Measurements from ENCODE around the gene LGR4. TPM values are rescaled to one million over a fixed set of nuclear protein-coding genes. Genes with fewer than 3 reads are reported as not detected.

The LGR4 gene
- total and polyA plus RNA-seq, 2 of the 4 experiments (the other 2 are of a cell fraction) = 2.9 to 6.8 TPM

DNA sequence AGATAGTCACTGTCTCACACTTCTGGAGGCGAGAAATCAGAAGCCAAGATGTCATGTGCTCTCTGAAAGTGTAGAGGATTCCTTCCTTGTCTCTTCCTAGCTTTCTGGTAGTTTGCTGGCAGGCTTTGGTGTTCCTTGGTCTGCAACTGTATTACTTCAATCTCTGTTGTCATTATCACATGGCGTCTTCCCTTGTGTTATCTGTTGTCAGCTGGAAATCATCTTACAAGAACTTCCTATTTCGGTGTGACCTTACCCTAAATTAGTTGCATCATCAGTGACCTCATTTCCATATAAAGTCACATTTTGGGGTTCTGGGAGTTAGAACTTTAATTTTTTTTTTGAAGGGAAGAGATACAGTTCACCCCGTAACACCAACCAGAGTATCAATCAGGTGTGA lies 37.3 kb upstream of the LGR4 start:
- DNase-seq (no peak), ATAC-seq (ENCODE audit: low read depth) (no peak)
- Histone ChIP-seq H3K4ac (ENCODE audit: low read depth, low read length) (no peak overlapping the region), H4K91ac (ENCODE audit: insufficient read depth, low read depth, low read length) (no peak overlapping the region), H3K9me1 (ENCODE audit: insufficient read depth, low read length) (no peaks in the 10 kb centered on the region; the same call in 1 of the 2 replicates), H2BK15ac (ENCODE audit: low read depth, low read length) (no peak overlapping the region), H3K9me3 (ENCODE audit: control insufficient read depth, insufficient read depth, low read length) (0 out of 2 replicates have a peak, but pooled peaks cover 3% of the 10 kb centered on the region), H3K36me3 (ENCODE audit: control insufficient read depth, insufficient read depth, low read length) (no peaks in the 10 kb centered on the region; the same call in 1 of the 2 replicates), H3K9ac (ENCODE audit: low read depth, low read length) (no peak overlapping the region), H4K8ac (ENCODE audit: low read depth in 2 of 2, low read length in 2 of 2) (no peak overlapping the region), H3K27ac (ENCODE audit: insufficient read depth, low read length) (no peak overlapping the region), H2AFZ (replicated peaks; ENCODE audit: low read length, poor library complexity) (no peak overlapping the region), H3K4me2 (ENCODE audit: low read depth, low read length) (no peak overlapping the region), H3K14ac (replicated peaks; ENCODE audit: low read depth, low read length) (no peak overlapping the region), H3K4me3 (ENCODE audit: insufficient read depth, low read depth, low read length) (no peak overlapping the region), H3K27me3 (ENCODE audit: control insufficient read depth, insufficient read depth, low read length) (no peaks in the 10 kb centered on the region), H4K5ac (ENCODE audit: low read depth, low read length) (no peak overlapping the region), H4K20me1 (ENCODE audit: insufficient read depth, low read length) (peaks cover 13% of the 10 kb centered on the region; the same call in 1 of the 2 replicates), H3K56ac (ENCODE audit: extremely low read depth, insufficient read depth, low read length) (no peak overlapping the region), H3K79me1 (ENCODE audit: low read depth in 1 of 2, low read length in 2 of 2) (peaks cover 26 to 29% of the 10 kb centered on the region in 2 experiments), H2AK5ac (ENCODE audit: low read depth, low read length) (no peak overlapping the region), H3K18ac (ENCODE audit: low read depth, low read length) (no peak overlapping the region), H3K4me1 (ENCODE audit: control insufficient read depth, insufficient read depth, low read length) (peaks cover 2% of the 10 kb centered on the region; the same call in 1 of the 2 replicates), H2BK5ac (ENCODE audit: low read depth, low read length, poor library complexity, severe bottlenecking) (no peak overlapping the region), H2BK120ac (ENCODE audit: low read depth, low read length) (no peak overlapping the region), H2AK9ac (replicated peaks; ENCODE audit: low read depth, low read length, poor library complexity) (no peak overlapping the region), H3K23ac (ENCODE audit: low read depth, low read length) (no peak overlapping the region), H2BK20ac (ENCODE audit: low read depth, low read length) (no peak overlapping the region)
- CTCF ChIA-PET = no interaction called here
- WGBS, 2 experiments (ENCODE audit: extremely low coverage in 2 of 2, insufficient read length in 1 of 2) = no CpG with 5 or more reads among the region's 4 CpGs
- dilution Hi-C loops (cut with HindIII; ENCODE audit: low sequenced_read_pairs, unreplicated experiment) (no loop called here), in situ Hi-C loops (cut with MboI; ENCODE audit: low sequenced_read_pairs) (loop anchor here (25.0 kb wide), 1 partner anchor 1827 kb away; no protein-coding TSS in a partner anchor), intact Hi-C loops (cut with micrococcal nuclease) (loop anchor here (10.0 kb wide), 1 partner anchor 1825 kb away; no protein-coding TSS in a partner anchor)
- TF ChIP-seq POLR2A (IDR thresholded peaks at IDR 0.05; ENCODE audit: low read depth, low read length) (no peak), NFE2L2 (IDR thresholded peaks at IDR 0.05; ENCODE audit: low read depth, low read length) (no peak), CEBPB (IDR thresholded peaks at IDR 0.05; ENCODE audit: low read depth, low read length) (0 out of 2 replicates have a peak, but pooled peaks have one; percentile 26), SMC3 (IDR thresholded peaks at IDR 0.05; ENCODE audit: low read depth, low read length) (no peak), RAD21 (IDR thresholded peaks at IDR 0.05; ENCODE audit: low read length) (no peak)
- TF ChIP-seq, protein P1, sequence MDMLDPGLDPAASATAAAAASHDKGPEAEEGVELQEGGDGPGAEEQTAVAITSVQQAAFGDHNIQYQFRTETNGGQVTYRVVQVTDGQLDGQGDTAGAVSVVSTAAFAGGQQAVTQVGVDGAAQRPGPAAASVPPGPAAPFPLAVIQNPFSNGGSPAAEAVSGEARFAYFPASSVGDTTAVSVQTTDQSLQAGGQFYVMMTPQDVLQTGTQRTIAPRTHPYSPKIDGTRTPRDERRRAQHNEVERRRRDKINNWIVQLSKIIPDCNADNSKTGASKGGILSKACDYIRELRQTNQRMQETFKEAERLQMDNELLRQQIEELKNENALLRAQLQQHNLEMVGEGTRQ (IDR thresholded peaks at IDR 0.05; ENCODE audit: low read depth, low read length) = no peak
- no TSS peak for BruUV-seq (replicated peaks)
- POLR2A ChIA-PET (ENCODE audit: unreplicated experiment) = no interaction called here

Measured in IMR-90 (cell line).